Neuronal stem cell (in vitro differentiated cells): ENCODE measurements around the gene ECSIT.

Experiments
- DNase-seq: peaks from one replicate; pipeline ENCODE4 v3.0.0-alpha.2; 2013; ENCODE audit warnings: low spot score
- H2AFZ ChIP-seq: one replicate; pipeline ENCODE4 v1.6.1; 2013; ENCODE audit warnings: mild to moderate bottlenecking, low read length, inconsistent platforms
- H2AK5ac ChIP-seq: 2 replicates; pipeline ENCODE4 v1.6.1; 2013; ENCODE audit warnings: low read depth, mild to moderate bottlenecking, inconsistent platforms, low read length, moderate library complexity, mixed read lengths
- H2BK120ac ChIP-seq: 2 replicates; pipeline ENCODE4 v1.6.1; 2013; ENCODE audit warnings: low read depth, mild to moderate bottlenecking, inconsistent platforms, low read length, moderate library complexity, mixed read lengths
- H2BK12ac ChIP-seq: one replicate; pipeline ENCODE4 v1.6.1; 2013; ENCODE audit warnings: low read length, inconsistent platforms
- H2BK15ac ChIP-seq: 2 replicates; pipeline ENCODE4 v1.6.1; 2013; ENCODE audit warnings: mild to moderate bottlenecking, low read length, inconsistent platforms, mixed read lengths
- H2BK5ac ChIP-seq: one replicate; pipeline ENCODE4 v1.6.1; 2013; ENCODE audit warnings: inconsistent platforms, mild to moderate bottlenecking, low read length, moderate library complexity
- H3K14ac ChIP-seq: one replicate; pipeline ENCODE4 v1.6.1; 2013; ENCODE audit warnings: low read length, inconsistent platforms
- H3K18ac ChIP-seq: 2 replicates; pipeline ENCODE4 v1.6.1; 2013; ENCODE audit warnings: low read length, inconsistent platforms
- H3K23ac ChIP-seq: 2 replicates; pipeline ENCODE4 v1.6.1; 2013; ENCODE audit warnings: low read depth, mild to moderate bottlenecking, mixed read lengths, low read length, inconsistent platforms; ENCODE audit not compliant: poor library complexity
- H3K27ac ChIP-seq: replicated peaks from 3 replicates; pipeline ENCODE4 v1.5.1; 2013; ENCODE audit warnings: low read length, inconsistent platforms
- H3K27me3 ChIP-seq, 3 experiments: 2 replicates each; pipeline ENCODE4 v1.6.1; 2013; ENCODE audit warnings: low read length in 3 of 3, mild to moderate bottlenecking in 2 of 3, inconsistent platforms in 1 of 3, low read depth in 1 of 3, mixed read lengths in 1 of 3, moderate library complexity in 1 of 3; ENCODE audit not compliant: control insufficient read depth in 3 of 3, insufficient read depth in 3 of 3
- H3K36me3 ChIP-seq, 2 donors: replicated peaks in 1 of 2; 2 replicates each; pipeline ENCODE4 v1.6.1; 2013; ENCODE audit warnings: low read length in 2 of 2; ENCODE audit not compliant: control insufficient read depth in 2 of 2, insufficient read depth in 2 of 2
- H3K4ac ChIP-seq: 2 replicates; pipeline ENCODE4 v1.6.1; 2013; ENCODE audit warnings: inconsistent platforms, mild to moderate bottlenecking, low read length, moderate library complexity
- H3K4me1 ChIP-seq, 2 donors: 1 replicate in 1 of 2; 2 replicates in 1 of 2; pipeline ENCODE4 v1.6.1; 2013; ENCODE audit warnings: low read length in 2 of 2, low read depth in 1 of 2; ENCODE audit not compliant: control insufficient read depth in 2 of 2, insufficient read depth in 1 of 2
- H3K4me2 ChIP-seq: one replicate; pipeline ENCODE4 v1.6.1; 2013; ENCODE audit warnings: mild to moderate bottlenecking, low read length, inconsistent platforms; ENCODE audit not compliant: insufficient read depth, poor library complexity, severe bottlenecking
- H3K4me3 ChIP-seq, 2 donors: 2 replicates each; pipeline ENCODE4 v1.5.1; 2013; ENCODE audit warnings: low read length in 2 of 2, mild to moderate bottlenecking in 2 of 2, inconsistent platforms in 1 of 2, moderate library complexity in 1 of 2
- H3K79me1 ChIP-seq: one replicate; pipeline ENCODE4 v1.6.1; 2013; ENCODE audit warnings: low read depth, mild to moderate bottlenecking, inconsistent platforms, low read length, moderate library complexity
- H3K9ac ChIP-seq: one replicate; pipeline ENCODE4 v1.6.1; 2013; ENCODE audit warnings: mild to moderate bottlenecking, low read depth, low read length, inconsistent platforms; ENCODE audit not compliant: poor library complexity
- H3K9me3 ChIP-seq, 2 donors: replicated peaks in 1 of 2; 2 replicates each; pipeline versions ENCODE3 to v1.6.1; 2013; ENCODE audit warnings: low read length in 2 of 2, mild to moderate bottlenecking in 2 of 2, inconsistent platforms in 1 of 2, low read depth in 1 of 2, mixed read lengths in 1 of 2, moderate library complexity in 1 of 2; ENCODE audit not compliant: control insufficient read depth in 2 of 2, insufficient read depth in 1 of 2
- H4K8ac ChIP-seq: one replicate; pipeline ENCODE4 v1.6.1; 2013; ENCODE audit warnings: low read depth, mild to moderate bottlenecking, inconsistent platforms, low read length, moderate library complexity
- H4K91ac ChIP-seq: one replicate; pipeline ENCODE4 v1.6.1; 2013; ENCODE audit warnings: low read length, low read depth, mild to moderate bottlenecking, inconsistent platforms; ENCODE audit not compliant: poor library complexity
- WGBS, 2 donors: extraction: QIAGEN DNeasy Blood & Tissue Kit; methylation state at CpG; one replicate each; pipeline ENCODE4 v1.1.7; 2013; ENCODE audit warnings: missing lambda C conversion rate in 2 of 2, mixed read lengths in 1 of 2; ENCODE audit not compliant: insufficient read length in 2 of 2, insufficient replicate concordance in 1 of 2; ENCODE audit errors: extremely low coverage in 2 of 2; 5-methylcytosine and 5-hydroxymethylcytosine counted together

ECSIT gene

GRCh38 chr19:11495885-11496284 is 33.0 kb downstream of the ECSIT start:
- H3K4me1 ChIP-seq: peaks cover 0 to 2% of the 10 kb centered on the region in 2 donors
- H3K9me3 ChIP-seq: no peaks in the 10 kb centered on the region
- WGBS, 2 donors: no CpG with 5 or more reads among the region's 22 CpGs
- H2BK15ac ChIP-seq: no peak overlapping the region
- H2BK120ac ChIP-seq: no peak overlapping the region
- no peak for DNase-seq
- H3K4ac ChIP-seq: no peak overlapping the region
- no peak overlapping the region for H3K4me2 ChIP-seq
- H3K27ac ChIP-seq: no peak overlapping the region
- H3K36me3 ChIP-seq: peaks cover 22 to 41% of the 10 kb centered on the region in 2 donors
- H3K18ac ChIP-seq: no peak overlapping the region
- no peak overlapping the region for H3K9ac ChIP-seq
- no peaks in the 10 kb centered on the region for H3K27me3 ChIP-seq
- H3K79me1 ChIP-seq: no peaks in the 10 kb centered on the region
- H2AK5ac ChIP-seq: no peak overlapping the region
- H2BK5ac ChIP-seq: peak overlapping the region; percentile 5
- no peak overlapping the region for H4K8ac ChIP-seq
- H3K23ac ChIP-seq: no peak overlapping the region
- H3K4me3 ChIP-seq: peak overlapping the region in 1 of 2 donors; percentile 24
- no peak overlapping the region for H3K14ac ChIP-seq
- no peak overlapping the region for H2BK12ac ChIP-seq
- no peak overlapping the region for H4K91ac ChIP-seq
- no peak overlapping the region for H2AFZ ChIP-seq

GRCh38 chr19:11495481-11495880 is 33.5 kb downstream of the ECSIT start:
- Histone ChIP-seq H2AFZ (no peak overlapping the region), H3K4ac (no peak overlapping the region), H3K36me3 (peaks cover 22 to 44% of the 10 kb centered on the region in 2 donors), H4K91ac (no peak overlapping the region), H3K27me3 (no peaks in the 10 kb centered on the region), H2BK15ac (no peak overlapping the region), H3K27ac (no peak overlapping the region), H3K9me3 (no peaks in the 10 kb centered on the region), H3K4me3 (no peak overlapping the region), H3K4me1 (no peaks in the 10 kb centered on the region), H4K8ac (no peak overlapping the region), H2BK12ac (no peak overlapping the region), H3K4me2 (no peak overlapping the region), H2AK5ac (no peak overlapping the region), H3K18ac (no peak overlapping the region), H3K14ac (no peak overlapping the region), H2BK5ac (peak overlapping the region; percentile 5), H2BK120ac (no peak overlapping the region), H3K9ac (no peak overlapping the region), H3K79me1 (no peaks in the 10 kb centered on the region), H3K23ac (no peak overlapping the region)
- WGBS, 2 donors: no CpG with 5 or more reads among the region's 10 CpGs
- no peak for DNase-seq

- no peak overlapping the region for H2BK5ac ChIP-seq
- H2BK12ac ChIP-seq: no peak overlapping the region
- no peak overlapping the region for H2BK15ac ChIP-seq
- no peak for DNase-seq
- H3K14ac ChIP-seq: no peak overlapping the region
- no peak overlapping the region for H3K23ac ChIP-seq
- H3K4me3 ChIP-seq: no peak overlapping the region
- H3K18ac ChIP-seq: no peak overlapping the region
- no peaks in the 10 kb centered on the region for H3K79me1 ChIP-seq
- H2BK120ac ChIP-seq: no peak overlapping the region
- peak overlapping the region; percentile 43 for H4K8ac ChIP-seq
- H3K4ac ChIP-seq: no peak overlapping the region
- no CpG with 5 or more reads among the region's 27 CpGs for WGBS, 2 donors
- no peak overlapping the region for H3K27ac ChIP-seq
- H2AFZ ChIP-seq: no peak overlapping the region
- no peak overlapping the region for H3K9ac ChIP-seq
- no peak overlapping the region for H3K4me2 ChIP-seq
- no peaks in the 10 kb centered on the region for H3K9me3 ChIP-seq
- peaks cover 22 to 50% of the 10 kb centered on the region in 2 donors for H3K36me3 ChIP-seq
- H3K4me1 ChIP-seq: no peaks in the 10 kb centered on the region
- no peak overlapping the region for H4K91ac ChIP-seq
- H3K27me3 ChIP-seq: no peaks in the 10 kb centered on the region
- H2AK5ac ChIP-seq: no peak overlapping the region
Observed at GRCh38 chr19:11494634-11495285, 34.2 kb downstream of the ECSIT start.

- H3K4ac ChIP-seq: no peak overlapping the region
- no peak overlapping the region for H2BK5ac ChIP-seq
- H2AFZ ChIP-seq: no peak overlapping the region
- no peak overlapping the region for H4K8ac ChIP-seq
- DNase-seq: no peak
- H3K14ac ChIP-seq: no peak overlapping the region
- no peak overlapping the region for H4K91ac ChIP-seq
- no peaks in the 10 kb centered on the region for H3K9me3 ChIP-seq
- H2BK12ac ChIP-seq: no peak overlapping the region
- H3K18ac ChIP-seq: no peak overlapping the region
- no peak overlapping the region for H3K23ac ChIP-seq
- H3K4me2 ChIP-seq: no peak overlapping the region
- H2BK15ac ChIP-seq: no peak overlapping the region
- no peaks in the 10 kb centered on the region for H3K27me3 ChIP-seq
- H3K9ac ChIP-seq: no peak overlapping the region
- H3K4me3 ChIP-seq: no peak overlapping the region
- no peaks in the 10 kb centered on the region for H3K79me1 ChIP-seq
- H2BK120ac ChIP-seq: no peak overlapping the region
- no CpG with 5 or more reads among the region's 7 CpGs for WGBS, 2 donors
- peaks cover 8 to 25% of the 10 kb centered on the region in 2 donors for H3K36me3 ChIP-seq
- H3K4me1 ChIP-seq: no peaks in the 10 kb centered on the region
- no peak overlapping the region for H2AK5ac ChIP-seq
- no peak overlapping the region for H3K27ac ChIP-seq
Observed at GRCh38 chr19:11489378-11489777, 39.6 kb downstream of the ECSIT start.
